Tibial nerve (tissue), 4 donors: ENCODE data around the gene DPYSL4. TPM values are rescaled to one million over a fixed set of nuclear protein-coding genes. Genes with fewer than 3 reads are reported as not detected.

Experiments
- DNase-seq, 2 donors: peaks; one replicate each; pipeline ENCODE4 v3.0.0-alpha.2; 2019; ENCODE audit warnings: low spot score in 2 of 2
- H3K27ac ChIP-seq, 4 donors: fragments of 200-600 bp; sonication (generic) in 3 of 4; one replicate each; pipeline ENCODE4 v1.5.1; 2017 to 2019; ENCODE audit warnings: mild to moderate bottlenecking in 1 of 4
- H3K27me3 ChIP-seq, 2 donors: fragments of 200-600 bp; sonication (generic) in 1 of 2; one replicate each; pipeline versions ENCODE4 v1.5.1 to v1.6.0; 2017 to 2019
- H3K36me3 ChIP-seq, 3 donors: fragments of 200-600 bp; sonication (generic); one replicate each; pipeline ENCODE4 v1.5.1; 2018 to 2019
- H3K4me1 ChIP-seq, 4 donors: fragments of 200-600 bp; sonication (generic) in 3 of 4; one replicate each; pipeline ENCODE4 v1.5.1; 2017 to 2019
- H3K4me3 ChIP-seq, 4 donors: fragments of 200-600 bp; sonication (generic) in 3 of 4; one replicate each; pipeline ENCODE4 v1.5.1; 2017 to 2019; ENCODE audit warnings: mild to moderate bottlenecking in 1 of 4, moderate library complexity in 1 of 4
- H3K9me3 ChIP-seq, 4 donors: fragments of 200-600 bp; sonication (generic) in 3 of 4; one replicate each; pipeline ENCODE4 v1.5.1; 2017 to 2019
- CTCF ChIP-seq, 5 experiments: fragments of 200-600 bp in 3 of 5; fragments of 450-650 bp in 2 of 5; sonication (generic) in 3 of 5; IDR thresholded peaks; one replicate each; pipeline ENCODE4 v1.5.1; 2016 to 2019; ENCODE audit warnings: antibody characterized with exemption in 5 of 5, mild to moderate bottlenecking in 3 of 5, moderate library complexity in 2 of 5
- EP300 ChIP-seq, 2 donors: sonication (generic); formaldehyde crosslinking; IDR thresholded peaks; one replicate each; pipeline ENCODE4 v1.6.1; 2017; ENCODE audit warnings: antibody characterized with exemption in 2 of 2, mild to moderate bottlenecking in 1 of 2
- POLR2A ChIP-seq, 2 donors: fragments of 450-650 bp; IDR thresholded peaks; one replicate each; pipeline ENCODE4 v1.6.1; 2017; ENCODE audit warnings: antibody characterized with exemption in 2 of 2, mild to moderate bottlenecking in 2 of 2, moderate library complexity in 2 of 2
- WGBS, 2 donors: methylation state at CpG; one replicate each; pipeline ENCODE4 v1.1.5; 2018; 5-methylcytosine and 5-hydroxymethylcytosine counted together
- total RNA-seq, 4 donors: library from RNA; depleted of rRNA; stranded (reverse); fragments of >200 nt; gene quantifications; one replicate each; pipeline ENCODE4 v1.1.0, GENCODE V29; 2016

Gene DPYSL4
- total RNA-seq, 4 donors from 2014 or later = 0.21 to 3.1 (median 1.4) TPM

GRCh38 chr10:132142396-132143161 is 44.2 kb upstream of the DPYSL4 start:
- TF ChIP-seq POLR2A (IDR thresholded peaks at IDR 0.05) (no peak), CTCF (IDR thresholded peaks at IDR 0.05) (peak; percentile 73 to 82 (median 79))
- DNase-seq = no peak
- Histone ChIP-seq H3K4me3 (no peak overlapping the region), H3K36me3 (peaks cover 0 to 2% (median 0%) of the 10 kb centered on the region in 3 donors), H3K4me1 (peaks cover 0 to 11% (median 0%) of the 10 kb centered on the region in 4 donors), H3K27ac (no peak overlapping the region), H3K9me3 (no peaks in the 10 kb centered on the region), H3K27me3 (peaks cover 0 to 22% of the 10 kb centered on the region in 2 donors)
- 26 to 39% methylated on average over 12 to 31 of the region's 33 CpGs for WGBS, 2 donors

- H3K27me3 ChIP-seq = peaks cover 0 to 22% of the 10 kb centered on the region in 2 donors
- WGBS, 2 donors = 24 to 33% methylated on average over 12 of the region's 12 CpGs
- H3K27ac ChIP-seq = no peak overlapping the region
- no peaks in the 10 kb centered on the region for H3K36me3 ChIP-seq
- no peaks in the 10 kb centered on the region for H3K9me3 ChIP-seq
- H3K4me1 ChIP-seq = peaks cover 0 to 11% (median 0%) of the 10 kb centered on the region in 4 donors
- no peak for DNase-seq
- TF ChIP-seq EP300 (IDR thresholded peaks at IDR 0.05) = no peak
- no peak for TF ChIP-seq POLR2A (IDR thresholded peaks at IDR 0.05)
- TF ChIP-seq CTCF (IDR thresholded peaks at IDR 0.05) = no peak
- H3K4me3 ChIP-seq = no peak overlapping the region
Measured at GRCh38 chr10:132143162-132143561, 43.6 kb upstream of the DPYSL4 start.

GRCh38 chr10:132144086-132144485 is 42.7 kb upstream of the DPYSL4 start:
- Histone ChIP-seq H3K4me3 (no peak overlapping the region), H3K27ac (no peak overlapping the region), H3K4me1 (peaks cover 0 to 11% (median 0%) of the 10 kb centered on the region in 4 donors), H3K27me3 (peaks cover 0 to 22% of the 10 kb centered on the region in 2 donors), H3K36me3 (no peaks in the 10 kb centered on the region), H3K9me3 (no peaks in the 10 kb centered on the region)
- TF ChIP-seq CTCF (IDR thresholded peaks at IDR 0.05) = no peak
- no peak for TF ChIP-seq POLR2A (IDR thresholded peaks at IDR 0.05)
- TF ChIP-seq EP300 (IDR thresholded peaks at IDR 0.05) = no peak
- no peak for DNase-seq
- 50 to 75% methylated on average over 10 to 17 of the region's 17 CpGs for WGBS, 2 donors

- no peak for DNase-seq
Measured at GRCh38 chr10:132145002-132145401, 41.7 kb upstream of the DPYSL4 start.

More at GRCh38 chr10:132145002-132145401, 41.7 kb upstream of the DPYSL4 start:
- WGBS, 2 donors = 85 to 88% methylated on average over 14 of the region's 14 CpGs
- Histone ChIP-seq H3K27ac (no peak overlapping the region), H3K4me1 (peaks cover 0 to 11% (median 0%) of the 10 kb centered on the region in 4 donors), H3K36me3 (no peaks in the 10 kb centered on the region), H3K9me3 (no peaks in the 10 kb centered on the region), H3K27me3 (peaks cover 0 to 22% of the 10 kb centered on the region in 2 donors), H3K4me3 (no peak overlapping the region)
- TF ChIP-seq POLR2A (IDR thresholded peaks at IDR 0.05) (no peak), CTCF (IDR thresholded peaks at IDR 0.05) (no peak), EP300 (IDR thresholded peaks at IDR 0.05) (no peak)
